ENCODE results near the gene NAT16.

GRCh38 chr7:101129603-101130117 lies 50.4 kb downstream of the NAT16 start:
- TF ChIP-seq CTCF (IDR thresholded peaks at IDR 0.05) (no peak), ZFX (IDR thresholded peaks at IDR 0.05; ENCODE audit: borderline replicate concordance) (no peak)

Measured in 22Rv1 (cell line).